Activated CD4-positive, CD25-positive, alpha-beta regulatory T cell treated with anti-CD3 and anti-CD28 coated beads, Interleukin-2, amount 50 U/mL, for 72 hours (primary cell): ENCODE measurements around the gene AKAP6.

Experiments
- DNase-seq: peaks from one replicate; pipeline ENCODE4 v3.0.0; 2021

AKAP6 gene

DNA sequence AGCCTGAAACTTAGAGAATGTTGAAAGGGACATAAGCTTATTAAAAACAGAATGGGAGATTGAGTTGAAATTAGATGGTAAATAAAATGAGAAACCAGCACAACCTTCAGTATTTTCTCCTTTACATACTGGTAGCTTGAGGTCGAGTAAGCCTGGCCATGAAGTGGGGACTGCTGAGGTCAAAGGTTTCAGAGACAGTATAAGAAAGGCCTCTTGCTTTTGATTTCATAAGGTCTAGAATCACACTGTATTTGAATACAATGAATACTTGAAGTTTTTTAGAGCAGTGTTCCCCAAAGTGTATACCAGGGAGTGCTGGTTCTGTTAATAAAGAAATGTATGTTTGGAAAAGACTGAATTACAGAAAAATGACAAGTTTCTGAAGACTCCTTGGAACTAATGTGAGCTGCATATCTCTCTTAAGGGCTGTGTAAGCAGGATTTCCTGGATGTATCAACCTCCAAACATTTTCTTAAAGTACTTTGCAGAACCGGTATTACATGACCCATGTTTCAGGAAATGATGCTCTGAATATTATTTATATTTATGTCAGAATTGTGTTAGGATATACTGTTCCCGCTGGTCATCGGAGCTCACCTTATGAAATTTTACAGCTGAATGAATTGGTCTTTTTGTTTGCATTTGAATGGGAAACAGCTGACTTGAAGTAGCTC, 85.0 kb downstream of the AKAP6 start:
- no peak for DNase-seq

GRCh38 chr14:32414808-32415255, 85.7 kb downstream of the AKAP6 start:
- DNase-seq, result no peak

GRCh38 chr14:32417956-32418552, 89.0 kb downstream of the AKAP6 start:
- no peak for DNase-seq

GRCh38 chr14:32419429-32419828, 90.3 kb downstream of the AKAP6 start:
- DNase-seq, result no peak

GRCh38 chr14:32421781-32422180, 92.7 kb downstream of the AKAP6 start:
- DNase-seq, result no peak

- DNase-seq, result no peak
These were observed 93.3 kb downstream of the AKAP6 start for GRCh38 chr14:32422440-32422839.

GRCh38 chr14:32426028-32426427, 96.9 kb downstream of the AKAP6 start:
- no peak for DNase-seq

- no peak for DNase-seq
These were observed 97.7 kb downstream of the AKAP6 start for GRCh38 chr14:32426586-32427388.

- no peak for DNase-seq
These were observed 98.8 kb downstream of the AKAP6 start for GRCh38 chr14:32427726-32428528.

DNA sequence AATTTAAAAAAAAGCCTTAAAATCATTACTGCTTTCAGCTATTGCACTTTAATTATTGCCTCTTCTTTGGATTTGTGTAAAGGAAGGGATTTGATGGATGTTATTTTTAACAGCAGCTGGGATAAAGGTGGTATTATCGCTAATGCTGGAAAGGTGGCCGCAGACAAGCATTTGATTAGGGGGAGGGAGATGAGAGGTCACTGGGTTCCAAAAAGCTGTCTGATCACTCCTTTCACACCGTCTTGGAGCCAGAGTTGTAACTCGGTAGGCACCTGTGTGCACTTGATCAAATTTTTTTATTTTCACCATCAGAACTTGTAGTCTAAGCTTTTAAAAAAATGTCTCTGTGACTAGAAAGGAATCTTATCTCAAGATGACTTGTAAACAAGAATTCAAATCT, 99.8 kb downstream of the AKAP6 start:
- no peak for DNase-seq

GRCh38 chr14:32430326-32430725, 101.2 kb downstream of the AKAP6 start:
- DNase-seq, result no peak

DNA sequence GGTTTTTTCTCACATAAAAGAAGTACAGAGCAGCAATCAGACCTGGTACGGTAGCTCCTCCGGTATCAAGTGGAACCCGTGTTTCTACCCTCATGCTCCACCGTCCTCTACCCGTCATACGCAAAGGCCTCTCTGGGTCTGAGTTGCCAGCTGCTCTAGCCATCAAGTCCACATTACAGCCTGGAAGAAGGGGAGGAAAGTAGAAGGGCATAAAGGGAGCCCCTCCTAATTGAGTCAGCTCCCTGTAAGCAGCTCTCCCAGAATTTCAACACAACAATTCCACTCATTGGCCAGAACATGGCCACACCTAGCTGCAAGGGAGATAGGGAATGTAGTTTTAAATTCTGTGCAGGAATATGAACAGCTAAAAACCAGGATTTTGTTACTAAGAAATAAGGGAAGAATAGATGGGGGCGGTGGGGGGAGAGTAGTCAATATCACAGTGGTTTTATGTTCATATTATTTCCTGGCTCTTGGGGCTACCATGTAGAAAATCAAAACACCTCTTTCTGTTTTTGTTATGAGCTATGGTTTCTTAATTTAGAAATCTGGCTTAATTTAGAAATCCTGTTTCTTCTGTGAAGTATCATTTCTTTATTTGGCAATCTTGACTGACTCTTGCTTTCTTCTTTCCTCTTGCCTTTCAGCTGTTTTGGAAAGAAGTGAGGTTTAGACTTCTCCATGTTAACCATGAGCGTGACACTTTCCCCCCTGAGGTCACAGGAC, 103.9 kb downstream of the AKAP6 start:
- DNase-seq, result no peak

DNA sequence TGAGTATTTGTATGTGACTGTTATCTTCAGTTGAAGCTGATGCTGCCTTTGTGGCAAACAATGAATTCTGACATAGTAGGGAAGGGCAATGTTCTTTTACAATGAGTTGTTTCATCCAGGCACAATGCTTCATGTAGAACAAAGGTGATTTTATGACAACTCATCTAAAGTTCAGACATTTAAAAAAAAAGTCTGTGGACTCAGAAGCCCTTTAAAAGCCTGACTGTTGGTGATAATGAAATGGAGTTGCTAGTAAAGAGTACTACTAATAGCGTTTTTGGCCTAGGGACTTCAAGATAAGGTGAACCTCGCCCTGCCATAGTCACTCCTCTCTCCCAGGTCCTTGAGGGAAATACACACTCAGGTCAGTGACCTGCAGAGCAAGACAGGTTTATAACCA, 105.1 kb downstream of the AKAP6 start:
- no peak for DNase-seq

DNA sequence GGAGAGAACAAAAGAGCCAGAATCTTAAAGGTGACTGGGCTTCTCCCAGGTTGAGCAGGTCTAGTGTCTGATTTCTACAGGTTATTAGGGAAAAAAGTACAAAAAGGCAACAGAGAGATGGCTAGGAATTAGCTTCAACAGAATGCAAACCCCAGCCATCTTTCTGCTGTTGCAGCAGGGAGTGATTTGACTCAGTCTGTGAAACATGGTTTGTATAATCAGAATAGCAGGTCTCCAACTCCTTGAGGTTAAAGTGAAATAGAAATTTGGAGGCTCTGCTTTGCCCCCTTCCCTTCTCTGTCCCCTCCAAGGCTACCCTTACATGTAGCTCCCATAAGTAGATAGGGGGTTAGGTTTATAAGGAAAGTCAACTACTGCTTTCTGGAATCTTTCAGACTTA, 105.8 kb downstream of the AKAP6 start:
- no peak for DNase-seq

- no peak for DNase-seq
These were observed 106.3 kb downstream of the AKAP6 start for GRCh38 chr14:32435411-32435810.

- no peak for DNase-seq
These were observed 107.9 kb downstream of the AKAP6 start for GRCh38 chr14:32436993-32437392.

- no peak for DNase-seq
These were observed 109.4 kb downstream of the AKAP6 start for GRCh38 chr14:32438517-32438916.

- DNase-seq, result no peak
These were observed 115.0 kb downstream of the AKAP6 start for GRCh38 chr14:32443890-32444661.

- no peak for DNase-seq
These were observed 118.3 kb downstream of the AKAP6 start for GRCh38 chr14:32447371-32447770.

- no peak for DNase-seq
These were observed 120.5 kb downstream of the AKAP6 start for GRCh38 chr14:32449648-32450047.

- no peak for DNase-seq
These were observed 122.0 kb downstream of the AKAP6 start for GRCh38 chr14:32450919-32451675.
